ENCODE data around the gene ABCA4. TPM values are rescaled to one million over a fixed set of nuclear protein-coding genes. Genes with fewer than 3 reads are reported as not detected.

The ABCA4 gene
- total RNA-seq, 1 donor from 2014 or later, result 51.7 TPM

DNA sequence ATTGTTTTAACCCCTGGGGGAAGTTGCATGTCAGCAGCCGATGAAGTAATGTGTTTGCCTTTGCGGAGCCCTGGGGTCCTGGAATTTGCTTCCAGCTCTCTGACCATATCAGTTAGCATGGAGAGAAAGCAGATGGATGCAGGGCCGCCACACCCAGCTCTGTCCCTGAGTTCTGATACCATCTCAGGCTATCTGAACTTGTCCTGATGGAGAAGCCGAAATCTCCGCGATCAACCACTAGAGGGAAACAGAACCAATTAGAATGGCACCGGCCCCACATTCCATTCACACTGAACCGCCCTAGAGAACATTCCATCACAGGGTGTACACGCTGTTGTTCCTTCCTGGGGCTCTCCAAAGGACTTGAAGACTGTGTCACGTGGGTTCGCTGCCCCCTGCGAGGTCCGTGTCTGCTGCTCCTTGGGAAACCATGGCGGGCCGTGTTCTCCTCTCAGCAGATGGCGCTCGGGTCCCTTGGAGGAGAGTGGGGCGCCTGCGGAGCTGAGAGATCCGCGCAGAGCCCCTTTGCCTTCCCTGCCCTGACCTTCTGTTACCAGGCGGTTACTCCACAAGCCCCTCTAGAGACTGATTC, 75.4 kb downstream of the ABCA4 start:
- peak; percentile 74 for DNase-seq (ENCODE audit: low spot score)
- peak overlapping the region; percentile 84 for H3K27ac Mint-ChIP-seq (ENCODE audit: unreplicated experiment)
- H3K27me3 Mint-ChIP-seq (ENCODE audit: unreplicated experiment), result peaks cover under 1% of the 10 kb centered on the region
- TF ChIP-seq, protein P1, sequence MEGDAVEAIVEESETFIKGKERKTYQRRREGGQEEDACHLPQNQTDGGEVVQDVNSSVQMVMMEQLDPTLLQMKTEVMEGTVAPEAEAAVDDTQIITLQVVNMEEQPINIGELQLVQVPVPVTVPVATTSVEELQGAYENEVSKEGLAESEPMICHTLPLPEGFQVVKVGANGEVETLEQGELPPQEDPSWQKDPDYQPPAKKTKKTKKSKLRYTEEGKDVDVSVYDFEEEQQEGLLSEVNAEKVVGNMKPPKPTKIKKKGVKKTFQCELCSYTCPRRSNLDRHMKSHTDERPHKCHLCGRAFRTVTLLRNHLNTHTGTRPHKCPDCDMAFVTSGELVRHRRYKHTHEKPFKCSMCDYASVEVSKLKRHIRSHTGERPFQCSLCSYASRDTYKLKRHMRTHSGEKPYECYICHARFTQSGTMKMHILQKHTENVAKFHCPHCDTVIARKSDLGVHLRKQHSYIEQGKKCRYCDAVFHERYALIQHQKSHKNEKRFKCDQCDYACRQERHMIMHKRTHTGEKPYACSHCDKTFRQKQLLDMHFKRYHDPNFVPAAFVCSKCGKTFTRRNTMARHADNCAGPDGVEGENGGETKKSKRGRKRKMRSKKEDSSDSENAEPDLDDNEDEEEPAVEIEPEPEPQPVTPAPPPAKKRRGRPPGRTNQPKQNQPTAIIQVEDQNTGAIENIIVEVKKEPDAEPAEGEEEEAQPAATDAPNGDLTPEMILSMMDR (IDR thresholded peaks at IDR 0.05; ENCODE audit: unreplicated experiment), result peak; percentile 67
- H3K4me3 Mint-ChIP-seq (ENCODE audit: unreplicated experiment), result no peak overlapping the region
- H3K4me1 Mint-ChIP-seq (ENCODE audit: unreplicated experiment), result peaks cover 69% of the 10 kb centered on the region
- no peaks in the 10 kb centered on the region for H3K9me3 Mint-ChIP-seq (ENCODE audit: unreplicated experiment)
- H3K36me3 Mint-ChIP-seq (ENCODE audit: low read depth, unreplicated experiment), result peaks cover 22% of the 10 kb centered on the region

DNA sequence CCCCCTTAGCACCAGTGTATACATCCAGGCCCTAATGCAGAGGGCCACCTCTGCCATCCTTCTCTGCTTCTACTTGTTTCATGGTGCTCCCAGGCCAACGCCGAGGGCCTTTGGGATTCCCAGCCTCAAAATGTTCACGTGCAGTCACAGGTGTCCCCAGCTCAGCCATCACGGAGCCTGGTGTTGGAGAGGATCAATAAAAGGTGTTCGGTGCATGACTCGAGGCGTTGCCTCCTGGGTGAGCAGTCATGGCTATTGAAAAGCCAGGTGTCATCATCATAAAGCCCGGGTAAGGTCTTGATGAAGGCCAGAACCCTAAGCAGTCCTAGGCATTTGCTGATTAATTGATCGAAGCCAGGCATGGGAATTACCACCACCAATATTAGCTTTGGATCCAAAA, 76.1 kb downstream of the ABCA4 start:
- no peak for DNase-seq (ENCODE audit: low spot score)
- Mint-ChIP-seq H3K27ac (ENCODE audit: unreplicated experiment) (peak overlapping the region; percentile 96), H3K9me3 (ENCODE audit: unreplicated experiment) (no peaks in the 10 kb centered on the region), H3K4me3 (ENCODE audit: unreplicated experiment) (no peak overlapping the region), H3K36me3 (ENCODE audit: low read depth, unreplicated experiment) (peaks cover 24% of the 10 kb centered on the region), H3K27me3 (ENCODE audit: unreplicated experiment) (no peaks in the 10 kb centered on the region), H3K4me1 (ENCODE audit: unreplicated experiment) (peaks cover 68% of the 10 kb centered on the region)
- TF ChIP-seq, protein P1 (IDR thresholded peaks at IDR 0.05; ENCODE audit: unreplicated experiment), result no peak

DNA sequence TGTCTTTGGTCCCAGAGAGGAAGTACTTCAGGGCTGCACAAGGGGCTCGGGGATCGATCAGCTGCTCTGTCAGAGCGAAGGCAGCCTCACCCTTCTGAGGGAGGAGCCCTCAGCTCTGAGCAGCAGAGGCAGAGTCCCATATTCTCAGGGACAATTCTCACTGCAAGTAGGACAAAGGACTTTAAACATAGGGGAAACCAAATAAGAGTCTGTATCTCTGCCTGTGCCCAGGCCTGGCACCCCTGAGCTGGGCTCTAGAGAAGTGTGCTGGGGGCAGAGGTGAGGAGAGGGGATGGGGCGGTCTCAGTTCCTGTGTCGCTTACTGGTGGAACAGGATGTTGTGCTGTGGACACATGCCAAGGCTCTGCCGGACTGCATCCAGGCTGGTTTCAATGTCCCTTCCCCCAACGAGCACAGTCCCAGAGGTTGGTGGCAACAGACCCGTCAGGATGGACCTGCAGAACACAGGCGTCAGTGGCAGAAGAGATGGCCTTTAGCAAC, 76.6 kb downstream of the ABCA4 start:
- H3K4me3 Mint-ChIP-seq (ENCODE audit: unreplicated experiment), result peak overlapping the region; percentile 82
- TF ChIP-seq, protein P1 (IDR thresholded peaks at IDR 0.05; ENCODE audit: unreplicated experiment), result no peak
- peaks cover 28% of the 10 kb centered on the region for H3K36me3 Mint-ChIP-seq (ENCODE audit: low read depth, unreplicated experiment)
- peak; percentile 47 for DNase-seq (ENCODE audit: low spot score)
- H3K9me3 Mint-ChIP-seq (ENCODE audit: unreplicated experiment), result no peaks in the 10 kb centered on the region
- peaks cover 3% of the 10 kb centered on the region for H3K27me3 Mint-ChIP-seq (ENCODE audit: unreplicated experiment)
- peaks cover 68% of the 10 kb centered on the region for H3K4me1 Mint-ChIP-seq (ENCODE audit: unreplicated experiment)
- H3K27ac Mint-ChIP-seq (ENCODE audit: unreplicated experiment), result peak overlapping the region; percentile 96

DNA sequence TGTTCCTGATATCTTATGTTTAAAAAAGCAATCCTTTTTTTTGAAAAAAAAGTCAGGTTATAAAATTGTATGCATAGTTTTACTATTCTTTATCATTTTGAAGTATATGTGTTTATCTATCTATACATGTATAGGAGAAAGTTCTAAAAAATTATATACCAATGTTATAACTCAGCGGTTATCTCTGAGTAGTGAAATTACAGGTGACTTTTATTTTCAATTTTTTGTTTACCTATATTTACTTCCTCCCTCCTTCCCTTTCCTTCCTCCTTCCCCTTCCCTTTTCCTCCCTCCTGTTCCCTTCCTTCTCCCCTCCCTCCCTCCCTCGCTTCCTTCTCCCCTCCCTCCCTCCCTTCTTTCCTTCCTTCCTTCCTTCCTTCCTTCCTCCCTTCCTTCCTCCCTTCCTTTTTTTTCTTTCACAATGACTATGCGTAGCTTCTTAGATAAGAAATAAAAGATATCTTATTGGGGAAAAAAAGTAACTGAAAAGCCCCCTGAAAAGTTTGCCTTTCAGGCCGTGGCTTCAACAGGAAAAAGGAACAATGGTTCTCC, 77.1 kb downstream of the ABCA4 start:
- Mint-ChIP-seq H3K27ac (ENCODE audit: unreplicated experiment) (peak overlapping the region; percentile 96), H3K36me3 (ENCODE audit: low read depth, unreplicated experiment) (peaks cover 30% of the 10 kb centered on the region), H3K4me1 (ENCODE audit: unreplicated experiment) (peaks cover 72% of the 10 kb centered on the region), H3K9me3 (ENCODE audit: unreplicated experiment) (no peaks in the 10 kb centered on the region), H3K4me3 (ENCODE audit: unreplicated experiment) (no peak overlapping the region), H3K27me3 (ENCODE audit: unreplicated experiment) (peaks cover 4% of the 10 kb centered on the region)
- no peak for DNase-seq (ENCODE audit: low spot score)
- TF ChIP-seq, protein P1 (IDR thresholded peaks at IDR 0.05; ENCODE audit: unreplicated experiment), result no peak

DNA sequence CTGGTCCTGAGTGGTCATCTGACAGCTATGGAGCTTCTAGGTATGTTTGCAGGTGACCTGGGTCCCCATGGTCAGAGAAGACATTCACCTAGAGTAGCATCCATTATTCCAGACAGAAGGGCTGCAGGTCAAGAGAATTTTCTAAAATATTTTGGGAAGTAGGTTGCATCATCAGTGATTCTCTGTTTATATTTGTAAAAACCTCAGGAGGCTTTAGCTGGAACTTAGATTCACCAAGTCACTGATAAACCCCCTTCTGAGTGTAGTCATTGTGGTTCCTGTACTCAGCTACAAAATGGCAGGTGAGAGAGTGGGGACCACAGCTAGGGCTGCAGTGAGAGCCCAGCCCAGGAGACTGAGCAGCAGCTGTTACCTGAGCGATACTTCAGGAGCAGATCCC, 78.6 kb downstream of the ABCA4 start:
- Mint-ChIP-seq H3K27ac (ENCODE audit: unreplicated experiment) (peak overlapping the region; percentile 30), H3K9me3 (ENCODE audit: unreplicated experiment) (no peaks in the 10 kb centered on the region), H3K4me3 (ENCODE audit: unreplicated experiment) (peak overlapping the region; percentile 67), H3K27me3 (ENCODE audit: unreplicated experiment) (peaks cover 4% of the 10 kb centered on the region), H3K4me1 (ENCODE audit: unreplicated experiment) (peaks cover 72% of the 10 kb centered on the region), H3K36me3 (ENCODE audit: low read depth, unreplicated experiment) (peaks cover 28% of the 10 kb centered on the region)
- no peak for DNase-seq (ENCODE audit: low spot score)
- TF ChIP-seq, protein P1 (IDR thresholded peaks at IDR 0.05; ENCODE audit: unreplicated experiment), result no peak

All from endothelial cell (in vitro differentiated cells).